ENCODE data around the gene ADAMTS9.

ADAMTS9 gene

DNA sequence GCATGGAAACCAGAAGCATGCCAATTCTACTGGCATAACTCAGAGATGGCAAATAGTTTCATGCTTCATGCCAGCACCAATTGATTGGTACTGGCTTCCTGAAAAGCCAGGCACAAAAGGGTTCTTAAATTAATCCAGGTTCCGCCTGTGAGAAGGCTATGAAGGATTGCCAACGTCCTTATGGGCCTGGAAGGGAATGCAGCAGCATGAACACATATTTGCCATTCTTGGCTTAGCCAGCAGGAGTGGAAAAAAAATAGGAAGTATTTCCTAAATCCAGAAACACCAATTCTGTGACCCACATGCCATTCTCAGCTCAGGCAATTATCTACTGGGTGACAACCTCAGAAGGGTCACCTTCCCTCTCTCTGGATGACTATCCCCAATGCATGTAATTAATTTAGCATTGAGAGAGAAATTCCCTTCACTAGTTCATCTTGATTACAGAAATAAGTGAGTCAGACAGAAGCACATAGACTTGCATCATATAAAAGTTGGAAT, 36.0 kb downstream of the ADAMTS9 start:
- DNase-seq = no peak

DNA sequence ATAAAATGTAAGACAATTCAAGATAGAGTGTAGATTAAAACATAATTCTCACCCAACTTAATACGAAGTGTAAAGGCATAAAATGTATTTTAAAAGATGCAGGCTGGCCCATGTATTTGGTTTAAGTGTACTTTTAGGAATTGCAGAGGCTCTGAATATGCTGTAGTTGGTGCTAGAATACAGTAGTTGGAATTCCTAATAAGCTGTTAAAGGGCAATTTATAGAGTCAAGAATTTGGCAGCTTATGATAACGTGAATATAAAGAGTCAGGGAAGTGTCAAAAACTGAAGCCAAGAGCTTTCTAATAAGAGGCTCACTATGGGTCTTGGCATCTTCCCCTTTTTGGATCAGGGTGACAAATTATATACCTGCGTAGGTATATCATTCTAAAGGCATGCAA, 36.5 kb downstream of the ADAMTS9 start:
- no peak for DNase-seq

DNA sequence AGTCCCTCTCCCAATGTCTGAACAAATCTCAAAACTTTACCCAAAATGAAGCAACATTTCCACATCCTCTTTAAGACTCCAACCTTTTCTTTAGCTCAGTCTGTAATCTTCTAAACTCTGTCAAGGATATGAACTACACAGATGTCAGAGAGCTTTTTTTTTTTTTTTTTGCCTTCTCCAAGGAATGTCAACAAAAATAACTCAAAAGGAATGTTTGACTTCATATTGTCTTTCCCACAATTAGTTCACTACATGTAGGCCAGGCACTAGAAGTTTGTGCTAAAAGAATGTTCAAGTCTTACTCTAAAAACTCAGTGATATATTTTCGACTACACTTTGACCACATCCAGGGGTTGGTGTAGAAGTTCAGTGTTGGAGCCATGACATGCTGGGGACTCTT, 37.1 kb downstream of the ADAMTS9 start:
- DNase-seq = no peak

DNA sequence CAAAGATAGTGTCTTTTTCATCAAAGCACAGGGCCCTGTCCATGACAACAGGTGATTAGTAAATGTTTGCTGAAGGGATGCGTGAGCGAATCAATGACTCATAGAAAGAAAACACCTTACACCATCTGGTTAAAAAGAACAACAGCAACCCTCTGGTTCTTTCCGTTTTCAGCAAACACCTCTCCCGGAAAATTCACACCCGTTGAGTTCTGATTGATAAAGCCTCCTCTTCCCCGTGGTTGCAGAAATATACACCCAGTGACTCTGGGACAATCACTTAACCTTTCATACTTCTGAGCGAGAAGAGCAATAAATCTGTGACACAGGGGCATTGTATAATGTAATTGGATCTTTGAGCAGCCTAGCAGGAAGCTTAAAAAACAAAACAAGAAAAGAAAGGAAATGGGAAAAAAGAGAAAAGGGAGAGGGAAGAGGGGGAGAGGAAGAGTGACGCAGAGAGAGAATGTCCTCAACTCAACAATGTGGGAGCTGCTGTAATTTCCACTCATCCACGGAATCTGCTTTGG, 37.6 kb downstream of the ADAMTS9 start:
- no peak for DNase-seq

- DNase-seq = no peak
These were observed 38.6 kb downstream of the ADAMTS9 start for GRCh38 chr3:64648927-64649906.

DNA sequence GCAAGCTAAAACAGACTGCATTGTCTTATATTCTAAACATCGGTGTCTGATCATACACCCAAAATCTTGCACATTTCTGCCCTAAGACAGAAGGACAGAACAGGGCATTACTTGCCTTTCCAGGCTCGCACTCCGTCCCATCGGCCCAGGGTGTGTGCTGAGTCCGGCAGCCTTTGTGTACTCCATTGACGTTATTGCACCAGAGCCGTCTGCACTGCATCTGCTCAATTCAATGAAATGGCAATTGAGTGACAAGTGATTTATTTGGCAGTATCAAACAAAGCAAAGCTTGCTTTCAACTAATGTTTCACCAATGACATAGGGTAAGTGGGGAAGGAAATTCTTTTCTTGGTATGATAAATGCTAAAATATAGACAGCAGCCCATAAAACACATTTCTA, 40.0 kb downstream of the ADAMTS9 start:
- DNase-seq = no peak

DNA sequence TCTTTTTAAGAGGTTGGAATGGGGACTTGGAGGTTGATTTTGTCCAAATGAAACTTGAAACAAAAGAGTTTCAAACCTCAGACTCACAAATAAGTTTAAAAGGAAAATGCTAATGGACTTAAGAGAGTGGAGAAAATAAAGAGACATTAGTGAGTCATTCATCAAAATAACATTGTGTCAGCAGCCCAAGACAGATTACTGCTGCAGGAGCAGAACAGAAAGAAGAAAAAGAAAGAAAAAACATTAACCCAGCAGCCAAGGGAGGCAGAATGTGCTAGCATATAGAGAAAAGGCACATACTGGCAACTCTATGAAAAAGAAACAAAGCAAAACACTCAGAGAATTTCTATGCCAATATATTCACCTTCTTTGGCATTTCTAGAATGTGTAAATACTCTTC, 42.6 kb downstream of the ADAMTS9 start:
- DNase-seq = no peak

DNA sequence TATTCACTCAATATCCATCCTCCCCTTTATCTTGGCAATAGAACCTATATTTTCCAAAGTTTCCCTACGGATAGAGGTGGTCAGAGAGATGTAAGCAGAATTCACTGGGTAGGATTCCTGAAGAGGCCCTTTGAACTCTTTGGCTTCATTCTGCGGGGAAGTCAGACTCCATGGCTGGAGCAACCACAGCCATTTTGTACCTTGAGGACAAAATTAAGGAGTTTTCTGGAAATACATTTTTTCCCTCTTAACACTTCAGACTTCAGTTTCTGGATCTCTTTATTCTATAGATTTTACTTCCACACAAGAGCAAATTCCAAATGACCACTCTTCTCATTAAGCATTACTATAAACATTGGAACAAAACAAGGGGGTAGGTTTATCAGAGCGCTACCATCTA, 43.3 kb downstream of the ADAMTS9 start:
- no peak for DNase-seq

DNA sequence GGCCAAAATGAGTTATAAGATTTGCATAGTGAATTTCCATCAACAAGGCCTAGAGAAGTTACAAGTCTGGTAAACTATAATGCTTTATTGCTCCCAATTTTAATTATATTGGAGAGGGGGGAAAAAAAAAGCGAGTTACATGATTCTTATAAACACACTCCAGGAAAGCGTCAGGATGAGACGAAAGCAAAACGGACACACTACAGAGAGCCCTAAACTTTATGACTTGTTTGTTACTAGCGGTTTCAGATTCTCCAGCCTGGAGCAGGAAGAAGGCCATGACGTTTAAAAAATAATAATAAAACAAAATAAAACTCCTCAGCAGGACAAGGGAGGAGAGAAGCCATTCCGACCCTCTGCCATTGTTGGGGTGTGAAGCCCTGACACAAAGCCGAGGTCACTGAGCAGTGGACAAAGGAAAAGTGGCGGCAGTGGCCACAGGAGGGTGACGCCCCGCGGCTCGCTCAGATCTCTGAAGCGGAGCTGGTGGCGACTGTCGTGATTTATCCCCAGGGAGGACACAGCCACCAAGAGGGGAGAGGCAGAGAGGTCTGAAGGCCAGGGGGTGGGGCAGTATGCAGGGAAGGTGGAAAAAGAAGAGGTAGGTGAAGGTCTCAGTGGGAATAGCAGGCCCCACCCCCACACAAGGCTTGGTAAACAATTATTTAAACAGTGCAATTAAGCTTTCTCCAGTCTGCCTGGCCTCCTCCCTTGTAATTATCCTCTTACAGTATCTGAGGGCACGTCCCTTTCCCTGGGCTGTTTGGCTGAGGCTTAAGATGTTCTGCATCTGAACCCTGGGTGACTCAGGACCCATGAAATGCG, 45.3 kb downstream of the ADAMTS9 start:
- DNase-seq = no peak

DNA sequence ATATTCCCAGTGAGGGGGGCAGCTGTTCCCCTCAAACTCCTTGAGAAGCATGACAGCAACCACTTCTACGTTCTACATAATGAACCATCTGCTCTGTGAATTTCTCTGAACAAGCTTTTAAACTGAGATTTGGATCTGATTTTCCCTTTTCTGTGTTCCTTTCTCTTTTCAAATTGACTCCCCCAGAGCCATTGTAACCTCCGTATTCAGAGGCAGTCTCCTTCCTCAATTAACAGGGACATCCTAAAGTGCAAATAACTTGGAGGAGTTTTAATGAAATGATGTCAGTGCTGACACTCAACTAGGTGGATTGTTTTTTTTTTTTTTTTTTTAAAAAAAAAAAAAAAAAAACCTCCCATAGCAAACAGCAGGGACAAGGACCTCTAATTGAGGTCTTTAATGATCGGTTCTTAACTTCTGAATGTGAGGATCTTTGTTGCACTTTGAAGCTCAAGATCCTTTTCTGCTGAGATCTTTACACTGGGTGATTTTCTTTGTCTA, 48.8 kb downstream of the ADAMTS9 start:
- DNase-seq = no peak

GRCh38 chr3:64638511-64638910, 49.3 kb downstream of the ADAMTS9 start:
- no peak for DNase-seq

DNA sequence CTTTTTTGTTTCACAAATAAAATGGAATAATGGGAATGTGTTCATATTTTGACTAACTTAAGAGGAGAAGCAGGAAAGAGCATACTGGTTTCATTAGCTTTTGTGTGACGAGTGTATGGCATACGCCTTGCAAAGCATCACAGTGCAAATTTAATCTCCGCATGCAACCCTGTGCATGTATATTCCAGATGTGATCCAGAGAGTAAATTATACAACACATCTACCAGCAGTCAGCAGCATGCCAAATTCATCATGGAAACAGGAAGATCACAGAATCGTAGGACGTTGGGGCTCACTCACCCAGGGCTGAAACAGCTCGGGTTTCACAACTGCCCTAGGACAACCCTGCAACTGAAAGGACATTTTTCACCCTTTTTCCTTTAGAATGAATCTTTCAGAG, 53.4 kb downstream of the ADAMTS9 start:
- no peak for DNase-seq

DNA sequence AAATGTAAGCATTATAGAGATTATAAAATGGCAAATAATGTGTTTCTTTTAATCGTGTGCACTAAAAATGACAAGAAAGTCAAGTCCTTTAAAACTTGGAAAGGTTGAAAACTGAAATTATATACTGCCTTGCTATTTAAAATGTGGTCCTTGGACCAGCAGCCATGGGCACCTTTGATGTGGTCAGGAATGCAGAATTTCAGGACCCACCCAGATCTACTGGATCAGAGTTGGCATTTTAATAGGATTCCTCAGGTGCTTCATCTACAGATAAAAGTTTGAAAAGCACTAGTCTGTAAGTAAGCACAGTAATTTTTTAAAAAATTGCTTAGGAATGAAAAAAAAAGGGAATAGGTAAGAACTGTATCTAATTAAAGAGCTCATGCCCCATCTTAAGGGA, 55.8 kb downstream of the ADAMTS9 start:
- no peak for DNase-seq

GRCh38 chr3:64627471-64628321, 60.1 kb downstream of the ADAMTS9 start:
- no peak for DNase-seq

GRCh38 chr3:64627042-64627441, 60.8 kb downstream of the ADAMTS9 start:
- no peak for DNase-seq

GRCh38 chr3:64625381-64625780, 62.4 kb downstream of the ADAMTS9 start:
- DNase-seq = no peak

DNA sequence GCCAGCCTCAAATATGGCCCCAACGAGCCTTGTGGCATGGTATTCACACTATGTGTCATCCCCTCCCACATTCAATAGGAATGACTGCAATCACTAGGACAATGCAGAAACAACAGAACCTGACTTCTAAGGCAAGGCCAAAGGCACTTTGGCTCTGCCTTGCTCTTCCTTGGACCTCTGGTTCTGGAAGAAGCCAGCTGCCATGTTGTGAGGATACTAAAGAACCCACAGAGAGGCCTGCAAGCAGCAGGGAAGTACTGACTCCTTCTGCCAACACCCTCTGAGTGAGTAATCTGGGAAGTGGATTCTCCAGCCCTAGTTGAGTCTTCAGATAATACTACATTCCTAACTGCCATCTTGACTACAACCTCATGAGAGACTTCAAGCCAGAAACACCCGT, 64.7 kb downstream of the ADAMTS9 start:
- DNase-seq = no peak

DNA sequence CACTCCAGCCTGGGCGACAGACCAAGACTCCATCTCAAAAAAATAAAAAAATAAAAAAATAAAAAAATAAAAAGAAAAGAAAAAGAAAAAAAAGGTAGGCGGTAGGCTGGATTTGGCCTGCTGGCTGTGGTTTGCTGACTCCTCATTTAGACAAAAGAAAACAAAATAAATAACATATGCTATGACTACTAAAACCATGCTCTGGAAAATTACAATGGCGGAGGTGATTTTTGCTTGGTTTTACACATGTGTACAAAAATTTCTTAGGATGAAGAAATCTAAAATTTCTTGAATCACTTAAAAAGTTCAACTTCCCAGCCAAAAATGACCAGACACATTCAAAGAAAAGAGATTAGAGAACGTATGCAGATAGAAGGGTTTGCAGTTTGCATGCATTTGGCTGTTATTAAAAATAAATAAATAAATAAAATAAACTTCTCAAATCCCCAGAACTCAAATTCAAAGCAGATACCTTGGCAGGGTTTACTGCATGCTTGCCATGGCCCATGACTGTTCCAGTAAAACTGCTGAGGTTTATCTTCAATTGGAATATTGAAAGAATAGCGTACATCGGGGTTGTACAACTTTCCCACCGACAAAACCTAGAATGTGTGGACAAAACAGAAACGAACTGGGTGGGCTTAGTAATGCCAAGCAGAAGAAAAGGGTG, 65.9 kb downstream of the ADAMTS9 start:
- no peak for DNase-seq

GRCh38 chr3:64621275-64621674, 66.5 kb downstream of the ADAMTS9 start:
- DNase-seq = no peak

DNA sequence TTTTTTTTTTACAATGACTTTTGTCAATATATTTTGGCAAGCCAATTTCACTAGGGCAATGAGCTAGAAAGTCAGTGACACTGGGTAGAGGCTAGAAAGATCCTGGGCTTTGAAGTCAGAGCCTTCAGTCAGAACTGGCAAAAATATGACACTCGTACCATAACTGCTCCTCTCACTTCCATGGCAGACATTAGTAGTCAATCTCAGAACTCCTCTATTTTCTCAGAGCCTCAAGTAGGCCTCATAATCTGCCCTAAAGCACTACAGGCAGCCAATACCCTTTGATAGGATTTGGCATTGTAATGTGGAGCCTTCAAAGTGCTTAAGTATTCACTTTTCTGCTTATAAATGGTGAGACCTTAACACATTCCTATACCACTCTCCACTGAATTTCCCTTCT, 67.8 kb downstream of the ADAMTS9 start:
- no peak for DNase-seq

DNA sequence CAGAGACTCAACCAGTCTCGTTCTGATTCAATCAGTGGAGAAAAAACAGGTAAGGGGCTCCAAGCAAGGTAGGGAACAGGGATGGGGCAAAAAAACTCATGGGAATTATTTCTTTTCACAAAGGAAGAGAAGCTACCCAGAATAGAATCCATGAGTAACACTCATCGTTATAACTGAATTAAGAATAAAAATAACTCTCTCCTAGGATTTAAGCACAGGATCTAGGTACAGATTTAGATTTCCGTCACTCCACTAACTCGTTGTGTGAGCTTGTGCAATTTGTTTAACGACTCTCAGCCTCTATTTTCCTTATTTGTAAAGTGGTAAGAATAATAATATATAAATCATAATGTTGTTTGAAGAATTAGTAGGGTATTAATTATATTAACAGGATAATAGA, 68.6 kb downstream of the ADAMTS9 start:
- DNase-seq = no peak

DNA sequence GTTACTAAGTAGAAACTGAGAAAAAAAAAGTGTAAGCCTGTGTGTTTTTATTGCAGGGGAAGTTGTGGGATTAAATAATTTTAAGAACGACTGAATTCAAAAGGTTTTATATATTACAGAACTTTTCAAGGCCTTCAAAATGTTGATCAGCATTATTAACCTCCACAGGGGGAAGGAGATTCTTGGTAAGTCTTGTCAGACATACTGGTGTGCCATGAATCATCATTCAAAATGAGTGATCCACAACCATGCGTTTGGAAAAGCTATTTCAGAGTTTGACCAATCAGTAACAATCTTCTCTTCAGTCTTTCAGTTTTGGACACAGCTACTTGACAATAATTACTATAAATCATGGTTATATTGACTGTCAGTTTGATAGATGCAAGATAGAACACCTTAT, 70.2 kb downstream of the ADAMTS9 start:
- no peak for DNase-seq
